Measurements from ENCODE around the gene SHD.

DNA sequence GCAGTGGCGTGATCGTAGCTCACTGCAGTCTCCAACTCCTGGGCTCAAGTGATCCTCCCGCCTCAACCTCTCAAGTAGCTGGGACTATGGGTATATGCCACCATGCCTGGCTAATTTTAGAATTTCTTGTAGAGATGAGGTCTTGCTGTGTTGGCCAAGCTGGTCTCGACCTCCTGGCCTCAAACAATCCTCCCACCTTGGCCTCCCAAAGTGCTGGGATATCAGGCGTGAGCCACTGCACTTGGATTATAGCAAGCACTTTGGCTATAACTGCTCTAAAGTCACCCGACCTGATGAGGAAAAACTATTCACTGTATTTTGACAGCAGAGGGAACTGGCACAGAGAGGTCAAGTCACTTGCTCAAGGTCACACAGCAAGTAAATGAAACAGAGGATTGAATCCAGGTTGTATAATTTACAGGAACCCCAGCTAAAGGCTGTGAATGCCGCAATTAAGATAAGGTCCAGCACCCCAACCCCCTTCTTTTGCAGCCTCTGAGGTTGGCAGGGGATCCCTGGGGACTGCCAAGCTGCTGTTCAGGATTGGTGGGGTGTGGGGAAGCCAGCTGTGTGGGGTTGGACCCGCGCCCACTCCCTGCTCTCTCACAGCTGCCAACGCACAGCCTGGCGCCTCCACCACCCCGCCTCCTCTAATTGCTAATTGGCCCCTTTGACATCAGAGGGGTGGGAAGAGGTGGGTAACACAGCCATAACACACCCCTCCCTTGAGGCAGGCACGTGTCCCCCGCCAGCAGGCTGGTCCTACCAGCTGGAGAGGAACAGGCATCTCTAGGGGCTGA, 17.1 kb downstream of the SHD start:
- TF ChIP-seq, protein P1, sequence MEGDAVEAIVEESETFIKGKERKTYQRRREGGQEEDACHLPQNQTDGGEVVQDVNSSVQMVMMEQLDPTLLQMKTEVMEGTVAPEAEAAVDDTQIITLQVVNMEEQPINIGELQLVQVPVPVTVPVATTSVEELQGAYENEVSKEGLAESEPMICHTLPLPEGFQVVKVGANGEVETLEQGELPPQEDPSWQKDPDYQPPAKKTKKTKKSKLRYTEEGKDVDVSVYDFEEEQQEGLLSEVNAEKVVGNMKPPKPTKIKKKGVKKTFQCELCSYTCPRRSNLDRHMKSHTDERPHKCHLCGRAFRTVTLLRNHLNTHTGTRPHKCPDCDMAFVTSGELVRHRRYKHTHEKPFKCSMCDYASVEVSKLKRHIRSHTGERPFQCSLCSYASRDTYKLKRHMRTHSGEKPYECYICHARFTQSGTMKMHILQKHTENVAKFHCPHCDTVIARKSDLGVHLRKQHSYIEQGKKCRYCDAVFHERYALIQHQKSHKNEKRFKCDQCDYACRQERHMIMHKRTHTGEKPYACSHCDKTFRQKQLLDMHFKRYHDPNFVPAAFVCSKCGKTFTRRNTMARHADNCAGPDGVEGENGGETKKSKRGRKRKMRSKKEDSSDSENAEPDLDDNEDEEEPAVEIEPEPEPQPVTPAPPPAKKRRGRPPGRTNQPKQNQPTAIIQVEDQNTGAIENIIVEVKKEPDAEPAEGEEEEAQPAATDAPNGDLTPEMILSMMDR (conservative IDR thresholded peaks at IDR 0.05; ENCODE audit: low read depth, low read length): no peak
- no peak for TF ChIP-seq EZH2 (IDR thresholded peaks at IDR 0.05; ENCODE audit: borderline replicate concordance, low read depth, low read length, poor library complexity, severe bottlenecking)
